NCI-H2227 treated with DMSO at 0.1 percent for 48 hours (cell line): ENCODE data around the gene RRAGD.

Source experiments
- DNase-seq: peaks from one replicate; lab custom pipeline; 2025; lab: John Stamatoyannopoulos, UW

The RRAGD gene

GRCh38 chr6:89375427-89376267 is 36.4 kb downstream of the RRAGD start:
- peak; percentile 15 for DNase-seq

GRCh38 chr6:89372506-89372901 is 39.6 kb downstream of the RRAGD start:
- no peak for DNase-seq

- peak; percentile 53 for DNase-seq
Observed at GRCh38 chr6:89371849-89372505, 40.1 kb downstream of the RRAGD start.

GRCh38 chr6:89368999-89369398 is 43.1 kb downstream of the RRAGD start:
- no peak for DNase-seq

- no peak for DNase-seq
Observed at GRCh38 chr6:89368107-89368506, 44.0 kb downstream of the RRAGD start.

- DNase-seq = no peak
Observed at GRCh38 chr6:89364586-89364985, 47.5 kb downstream of the RRAGD start.

GRCh38 chr6:89361171-89361570 is 50.9 kb downstream of the RRAGD start:
- DNase-seq = no peak

GRCh38 chr6:89360415-89360999 is 51.6 kb downstream of the RRAGD start:
- DNase-seq = no peak

GRCh38 chr6:89359561-89359960 is 52.5 kb downstream of the RRAGD start:
- DNase-seq = no peak

- DNase-seq = no peak
Observed at GRCh38 chr6:89357390-89357789, 54.7 kb downstream of the RRAGD start.

GRCh38 chr6:89356642-89357170 is 55.4 kb downstream of the RRAGD start:
- no peak for DNase-seq

- DNase-seq = no peak
Observed at GRCh38 chr6:89355511-89356194, 56.4 kb downstream of the RRAGD start.

- no peak for DNase-seq
Observed at GRCh38 chr6:89353702-89354392, 58.2 kb downstream of the RRAGD start.

- DNase-seq = peak; percentile 57
Observed at GRCh38 chr6:89353118-89353556, 58.9 kb downstream of the RRAGD start.

- peak; percentile 83 for DNase-seq
Observed at GRCh38 chr6:89352278-89353117, 59.6 kb downstream of the RRAGD start, which contains the start of gene UBE2J1. Gene UBE2J1 (minus strand): TSS chr6:89352722. CDS start chr6:89352569, 153 bp downstream.

- peak; percentile 33 for DNase-seq
Observed at GRCh38 chr6:89351671-89352277, 60.3 kb downstream of the RRAGD start.

- no peak for DNase-seq
Observed at GRCh38 chr6:89350281-89350966, 61.6 kb downstream of the RRAGD start.

GRCh38 chr6:89348372-89348771 is 63.7 kb downstream of the RRAGD start:
- DNase-seq = no peak

- no peak for DNase-seq
Observed at GRCh38 chr6:89347825-89348224, 64.2 kb downstream of the RRAGD start.
